Measurements from ENCODE around the gene FOXP1. TPM values are rescaled to one million over a fixed set of nuclear protein-coding genes. Genes with fewer than 3 reads are reported as not detected.

Gene FOXP1
- total RNA-seq, 4 donors from 2014 or later = 103 to 173 (median 140) TPM

- Histone ChIP-seq H3K27me3 (no peaks in the 10 kb centered on the region), H3K4me1 (no peaks in the 10 kb centered on the region), H3K36me3 (no peaks in the 10 kb centered on the region), H3K9me3 (no peaks in the 10 kb centered on the region), H3K4me3 (no peak overlapping the region), H3K27ac (no peak overlapping the region)
- DNase-seq = no peak
- no peak for TF ChIP-seq CTCF (IDR thresholded peaks at IDR 0.05)
- TF ChIP-seq POLR2A (IDR thresholded peaks at IDR 0.05) = no peak
These were observed 293.2 kb downstream of the FOXP1 start for GRCh38 chr3:71290301-71290700.

- H3K4me1 ChIP-seq = no peaks in the 10 kb centered on the region
- H3K4me3 ChIP-seq = no peak overlapping the region
- no peaks in the 10 kb centered on the region for H3K36me3 ChIP-seq
- H3K27ac ChIP-seq = no peak overlapping the region
- no peaks in the 10 kb centered on the region for H3K9me3 ChIP-seq
- H3K27me3 ChIP-seq = no peaks in the 10 kb centered on the region
- TF ChIP-seq POLR2A (IDR thresholded peaks at IDR 0.05) (no peak), CTCF (IDR thresholded peaks at IDR 0.05) (no peak)
- DNase-seq = no peak
These were observed 295.1 kb downstream of the FOXP1 start for GRCh38 chr3:71288269-71288930.

DNA sequence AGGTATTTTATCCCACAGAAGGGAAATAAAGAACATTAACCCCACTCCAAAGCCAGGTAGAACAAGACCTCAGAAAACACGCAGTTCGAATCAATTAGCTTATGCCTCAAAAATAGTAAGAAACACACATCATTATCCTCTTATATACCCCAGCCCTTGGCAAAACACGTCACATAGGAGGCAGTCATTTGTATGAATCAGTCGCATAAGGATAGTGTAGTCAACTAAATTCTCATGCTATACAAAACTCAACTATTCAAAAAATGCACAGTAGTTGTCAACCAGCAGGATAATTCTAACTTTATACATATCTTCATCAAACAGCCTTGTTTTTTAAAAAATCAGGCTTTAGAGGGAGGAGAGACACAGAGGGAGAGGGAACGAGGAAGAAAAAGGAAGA lies 298.4 kb downstream of the FOXP1 start:
- Histone ChIP-seq H3K4me1 (no peaks in the 10 kb centered on the region), H3K36me3 (no peaks in the 10 kb centered on the region), H3K27ac (no peak overlapping the region), H3K27me3 (no peaks in the 10 kb centered on the region), H3K4me3 (no peak overlapping the region), H3K9me3 (no peaks in the 10 kb centered on the region)
- DNase-seq = no peak
- TF ChIP-seq POLR2A (IDR thresholded peaks at IDR 0.05) (no peak), CTCF (IDR thresholded peaks at IDR 0.05) (no peak)

- H3K4me3 ChIP-seq = no peak overlapping the region
- no peaks in the 10 kb centered on the region for H3K9me3 ChIP-seq
- TF ChIP-seq POLR2A (IDR thresholded peaks at IDR 0.05) = no peak
- TF ChIP-seq CTCF (IDR thresholded peaks at IDR 0.05) = no peak
- H3K27me3 ChIP-seq = no peaks in the 10 kb centered on the region
- H3K36me3 ChIP-seq = no peaks in the 10 kb centered on the region
- no peak overlapping the region for H3K27ac ChIP-seq
- no peaks in the 10 kb centered on the region for H3K4me1 ChIP-seq
- no peak for DNase-seq
These were observed 300.6 kb downstream of the FOXP1 start for GRCh38 chr3:71282976-71283375.

DNA sequence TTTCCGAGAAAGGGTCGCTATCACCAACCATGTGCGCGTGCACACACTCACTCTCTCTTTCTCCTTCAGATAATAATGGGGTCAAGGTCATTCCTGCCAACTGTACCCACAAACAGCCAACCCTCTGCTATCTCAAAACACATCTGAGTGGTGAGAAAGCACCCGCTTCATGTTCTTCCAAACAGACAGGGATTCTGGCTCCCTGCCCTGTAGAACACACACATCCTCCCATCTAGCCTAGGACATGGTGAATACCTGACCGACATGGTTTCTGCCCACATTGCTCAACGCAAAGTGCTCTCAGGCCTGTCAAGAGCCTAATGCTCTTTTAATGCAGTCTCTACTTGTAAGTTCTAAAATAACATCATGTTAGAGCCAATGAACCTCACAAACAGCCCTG lies 302.2 kb downstream of the FOXP1 start:
- no peaks in the 10 kb centered on the region for H3K4me1 ChIP-seq
- TF ChIP-seq POLR2A (IDR thresholded peaks at IDR 0.05) (no peak), CTCF (IDR thresholded peaks at IDR 0.05) (no peak)
- no peak for DNase-seq
- no peak overlapping the region for H3K27ac ChIP-seq
- no peak overlapping the region for H3K4me3 ChIP-seq
- no peaks in the 10 kb centered on the region for H3K9me3 ChIP-seq
- H3K36me3 ChIP-seq = no peaks in the 10 kb centered on the region
- H3K27me3 ChIP-seq = no peaks in the 10 kb centered on the region

- H3K36me3 ChIP-seq = no peaks in the 10 kb centered on the region
- TF ChIP-seq POLR2A (IDR thresholded peaks at IDR 0.05) (no peak), CTCF (IDR thresholded peaks at IDR 0.05) (no peak)
- no peak overlapping the region for H3K27ac ChIP-seq
- no peak overlapping the region for H3K4me3 ChIP-seq
- H3K4me1 ChIP-seq = no peaks in the 10 kb centered on the region
- no peaks in the 10 kb centered on the region for H3K27me3 ChIP-seq
- DNase-seq = no peak
- H3K9me3 ChIP-seq = no peaks in the 10 kb centered on the region
These were observed 306.2 kb downstream of the FOXP1 start for GRCh38 chr3:71277341-71277740.
